ENCODE data around the gene RAI14.

Gene RAI14

DNA sequence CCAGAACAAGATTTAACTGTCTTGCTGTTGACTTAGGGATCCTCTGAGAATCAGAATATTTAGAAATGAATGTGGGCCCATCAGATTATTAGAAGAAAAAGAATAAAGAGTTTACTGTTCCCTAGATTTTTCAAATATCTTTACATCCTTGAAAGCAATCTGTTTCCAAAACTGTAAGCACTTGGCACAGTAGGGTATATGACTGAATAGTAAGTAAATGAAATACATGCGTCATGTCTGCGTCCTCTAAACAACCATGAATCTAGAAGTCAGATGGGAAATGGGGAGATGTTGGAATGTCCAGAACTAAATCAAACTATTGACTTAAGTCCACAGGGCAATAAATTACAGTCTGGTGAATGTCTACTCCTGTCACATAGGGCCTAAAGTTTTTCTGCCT is 209.0 kb downstream of the RAI14 start:
- no peak for DNase-seq

DNA sequence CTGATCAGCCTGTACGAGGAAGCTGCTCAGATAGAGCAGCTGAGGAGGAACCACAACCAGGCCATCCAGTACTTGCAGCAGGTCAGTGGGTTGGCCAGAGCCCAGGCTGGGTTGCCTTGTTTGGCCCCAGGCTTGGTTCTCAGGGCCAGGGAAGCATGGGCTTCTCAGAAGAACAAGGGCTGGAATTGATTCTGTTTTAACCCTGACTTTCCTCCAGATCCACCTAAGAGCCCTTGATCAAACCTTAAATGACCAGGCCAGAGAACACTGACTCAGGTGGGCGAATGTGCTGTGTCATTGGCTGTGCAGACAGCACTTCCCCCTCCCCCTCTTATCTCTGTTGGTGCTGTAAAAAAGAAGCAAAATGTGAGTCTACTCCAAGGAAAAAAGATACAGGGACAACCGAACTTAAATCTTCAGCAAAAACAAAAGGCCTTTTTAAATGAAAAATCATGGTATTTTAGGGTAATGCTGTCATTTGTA is 210.9 kb downstream of the RAI14 start:
- DNase-seq: no peak

DNA sequence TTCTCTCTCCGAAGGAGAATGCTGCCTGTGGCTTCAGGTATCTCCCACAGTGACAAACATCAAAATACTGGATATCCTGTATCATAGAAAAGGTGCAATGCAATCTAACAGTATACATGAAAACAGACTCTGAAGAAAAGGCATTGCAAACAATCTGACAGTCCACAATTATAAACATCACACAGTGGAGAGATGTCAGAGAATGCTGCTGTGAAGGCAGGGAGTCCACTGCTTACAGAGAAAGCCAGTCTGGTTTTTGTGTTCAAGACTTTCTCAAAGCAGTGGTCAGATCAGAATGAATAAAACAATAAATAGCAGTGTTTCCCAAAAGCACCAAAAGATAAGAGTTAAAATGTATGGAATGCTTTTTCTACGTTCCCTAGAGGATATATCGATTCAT is 211.5 kb downstream of the RAI14 start:
- DNase-seq: no peak

DNA sequence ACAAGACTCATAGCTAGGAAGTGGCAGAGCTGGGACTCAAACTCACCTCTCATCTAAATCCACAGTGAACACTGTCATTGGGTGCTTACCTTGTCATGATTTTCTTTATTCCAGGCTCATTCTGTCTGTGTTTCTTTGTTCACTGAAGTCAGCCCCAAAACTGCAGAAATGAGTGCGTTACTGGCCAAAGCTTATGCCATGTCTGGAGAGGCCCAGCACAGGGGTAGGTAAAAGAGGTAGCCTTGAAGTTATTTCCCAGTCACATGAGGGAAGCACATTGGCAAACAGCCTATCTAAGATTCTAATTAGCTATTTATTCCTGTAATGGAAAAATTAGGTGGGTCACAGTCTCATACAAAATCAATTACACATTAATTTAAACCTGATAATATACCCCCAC is 212.7 kb downstream of the RAI14 start:
- no peak for DNase-seq

DNA sequence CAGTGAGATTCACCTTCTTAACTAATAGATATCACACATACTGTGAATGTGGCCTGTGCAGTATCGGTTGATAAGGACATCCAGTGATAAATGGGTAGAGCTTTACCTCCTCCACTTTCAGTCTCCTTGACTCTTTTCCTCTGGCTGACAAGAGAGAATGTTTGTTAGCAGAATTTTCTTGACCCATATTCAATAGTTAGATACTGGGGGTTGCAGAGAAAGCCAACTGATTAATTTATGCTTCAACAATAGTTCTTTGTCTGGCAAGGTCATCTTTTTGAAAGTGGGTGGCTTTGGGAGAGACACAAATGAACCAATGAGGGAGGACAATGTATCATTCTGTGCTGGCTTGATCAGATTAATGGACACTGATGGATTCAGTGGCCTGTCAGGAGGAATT is 213.1 kb downstream of the RAI14 start:
- no peak for DNase-seq

DNA sequence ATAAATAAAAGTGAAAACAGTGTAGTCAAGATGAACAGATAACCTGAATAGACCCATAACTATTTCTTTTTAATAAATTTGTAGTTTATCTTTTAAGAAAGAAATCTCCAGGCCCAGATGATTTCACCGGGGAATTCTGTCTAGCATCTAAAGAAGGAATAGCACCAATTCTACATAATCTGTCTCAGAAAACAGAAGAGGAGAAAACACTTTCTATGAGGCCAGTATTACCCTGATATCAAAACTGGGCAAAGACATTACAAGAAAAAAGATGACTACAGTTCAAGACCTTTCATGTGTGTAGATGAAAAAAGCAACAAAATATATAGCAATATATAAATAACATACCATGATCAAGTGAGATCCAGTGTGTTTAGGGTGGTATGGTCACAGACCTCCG is 214.3 kb downstream of the RAI14 start:
- no peak for DNase-seq

DNA sequence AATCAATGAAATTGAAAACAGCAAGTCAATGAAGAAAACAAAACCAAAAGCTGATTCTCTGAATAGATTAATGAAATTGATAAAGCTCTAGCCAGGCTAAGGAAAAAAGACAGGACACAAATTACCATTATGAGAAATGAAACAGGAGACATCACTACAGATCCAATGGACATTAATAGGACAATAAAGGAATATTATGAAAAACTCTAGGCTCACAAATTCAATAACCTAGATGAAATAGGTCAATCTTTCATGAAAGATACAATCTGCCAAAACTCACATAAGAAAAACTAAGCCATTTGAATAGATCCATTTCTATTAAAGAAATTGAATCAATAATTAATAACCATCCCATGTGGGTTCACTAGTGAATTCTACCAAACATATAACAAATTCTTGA is 220.1 kb downstream of the RAI14 start:
- no peak for DNase-seq

DNA sequence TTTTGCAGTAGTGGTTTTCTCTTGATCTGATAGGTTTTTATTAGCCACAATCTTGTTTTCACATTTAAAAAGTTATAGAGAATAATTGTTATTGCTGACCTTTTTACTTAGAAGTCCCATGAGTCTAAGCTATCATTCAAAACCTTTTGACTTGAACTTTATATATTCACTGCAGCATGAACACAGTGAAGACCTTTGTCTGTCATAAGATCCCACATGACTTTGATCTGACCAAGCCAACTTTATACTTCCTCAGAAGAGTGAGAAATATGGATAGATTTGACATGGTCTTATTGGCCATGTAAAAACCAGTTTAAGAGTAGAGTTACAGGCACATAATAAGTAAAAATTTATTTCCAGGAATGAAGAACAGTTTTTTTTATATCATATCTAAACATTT is 225.1 kb downstream of the RAI14 start:
- no peak for DNase-seq

All from fibroblast of skin of right quadriceps (primary cell).